ENCODE data around the gene ATG4A. TPM values are rescaled to one million over a fixed set of nuclear protein-coding genes. Genes with fewer than 3 reads are reported as not detected.

The ATG4A gene
- total RNA-seq, 1 experiment from 2014 or later = 6.4 TPM

GRCh38 chrX:108097380-108097779, 5.8 kb downstream of the ATG4A start:
- no peak overlapping the region for H3T11ph ChIP-seq (ENCODE audit: low read length)
- H3K4me1 Mint-ChIP-seq = no peaks in the 10 kb centered on the region
- no peak overlapping the region for H3K4me3 Mint-ChIP-seq
- no peaks in the 10 kb centered on the region for H3K9me3 ChIP-seq (ENCODE audit: control insufficient read depth, low read depth, low read length)
- H3K4me1 ChIP-seq (ENCODE audit: insufficient read depth, low read length) = no peaks in the 10 kb centered on the region
- H3K36me3 Mint-ChIP-seq (ENCODE audit: insufficient read depth in 1 of 3, low read depth in 3 of 3) = no peaks in the 10 kb centered on the region
- H3K27ac ChIP-seq (ENCODE audit: insufficient read length, low read depth, low read length) = no peak overlapping the region
- DNase-seq = no peak
- H3K27me3 Mint-ChIP-seq (ENCODE audit: low read depth) = no peaks in the 10 kb centered on the region
- H2AFZ ChIP-seq (ENCODE audit: low read length) = no peak overlapping the region
- no peak for TF ChIP-seq CTCF (conservative IDR thresholded peaks at IDR 0.05)
- H4K20me1 ChIP-seq (ENCODE audit: control insufficient read depth, insufficient read depth, insufficient read length) = no peaks in the 10 kb centered on the region
- no peaks in the 10 kb centered on the region for H3K79me1 ChIP-seq (ENCODE audit: insufficient read depth, low read depth, low read length, poor library complexity, severe bottlenecking)
- H2BK5ac ChIP-seq (ENCODE audit: insufficient read length, low read length) = no peak overlapping the region
- no peak overlapping the region for H4K8ac ChIP-seq (replicated peaks; ENCODE audit: insufficient read length, low read depth, low read length)
- no peak overlapping the region for H3K23ac ChIP-seq (ENCODE audit: insufficient read length, low read depth, low read length)
- no peak overlapping the region for H3K56ac ChIP-seq (ENCODE audit: insufficient read length, low read depth, low read length)
- no peak overlapping the region for H3K9ac ChIP-seq (ENCODE audit: extremely low read depth, insufficient read length, low read length)
- H2BK120ac ChIP-seq (ENCODE audit: low read depth, low read length, poor library complexity, severe bottlenecking) = no peak overlapping the region
- H2BK15ac ChIP-seq (ENCODE audit: low read depth, low read length) = no peak overlapping the region
- no peak overlapping the region for H3K18ac ChIP-seq (ENCODE audit: insufficient read length, low read depth, low read length)
- H3K27me3 ChIP-seq (ENCODE audit: insufficient read depth, low read length) = no peaks in the 10 kb centered on the region
- no peak overlapping the region for H3K4me2 ChIP-seq (ENCODE audit: insufficient read depth, insufficient read length, low read length)
- H3K79me2 ChIP-seq (ENCODE audit: insufficient read depth, low read length) = no peaks in the 10 kb centered on the region
- no peak overlapping the region for H3K14ac ChIP-seq (ENCODE audit: insufficient read depth, low read length)
- H3K9me3 Mint-ChIP-seq = no peaks in the 10 kb centered on the region
- no peak overlapping the region for H4K91ac ChIP-seq (ENCODE audit: insufficient read length, low read depth, low read length)
- no peak overlapping the region for H4K5ac ChIP-seq (ENCODE audit: insufficient read length, low read depth, low read length)
- no peaks in the 10 kb centered on the region for H3K23me2 ChIP-seq (ENCODE audit: insufficient read length, low read depth, low read length, poor library complexity, severe bottlenecking)
- H2BK12ac ChIP-seq (ENCODE audit: insufficient read length, low read depth, low read length) = no peak overlapping the region
- no CpG with 5 or more reads among the region's 2 CpGs for WGBS (ENCODE audit: extremely low coverage, insufficient read length, low lambda C conversion rate)
- no peak overlapping the region for H2AK5ac ChIP-seq (ENCODE audit: insufficient read length, low read length)
- H3K27ac Mint-ChIP-seq = no peak overlapping the region
- no peak overlapping the region for H3K4ac ChIP-seq (ENCODE audit: low read depth, low read length)
- H2BK20ac ChIP-seq (ENCODE audit: low read depth, low read length, poor library complexity, severe bottlenecking) = no peak overlapping the region

Measured in H9 (cell line).